ENCODE measurements around the gene CEP95.
"Not testable (repeated sequence)": the region's sequence is repeated elsewhere in the genome, so short reads cannot be mapped to it uniquely, and the experiment has no call there.

The CEP95 gene

DNA sequence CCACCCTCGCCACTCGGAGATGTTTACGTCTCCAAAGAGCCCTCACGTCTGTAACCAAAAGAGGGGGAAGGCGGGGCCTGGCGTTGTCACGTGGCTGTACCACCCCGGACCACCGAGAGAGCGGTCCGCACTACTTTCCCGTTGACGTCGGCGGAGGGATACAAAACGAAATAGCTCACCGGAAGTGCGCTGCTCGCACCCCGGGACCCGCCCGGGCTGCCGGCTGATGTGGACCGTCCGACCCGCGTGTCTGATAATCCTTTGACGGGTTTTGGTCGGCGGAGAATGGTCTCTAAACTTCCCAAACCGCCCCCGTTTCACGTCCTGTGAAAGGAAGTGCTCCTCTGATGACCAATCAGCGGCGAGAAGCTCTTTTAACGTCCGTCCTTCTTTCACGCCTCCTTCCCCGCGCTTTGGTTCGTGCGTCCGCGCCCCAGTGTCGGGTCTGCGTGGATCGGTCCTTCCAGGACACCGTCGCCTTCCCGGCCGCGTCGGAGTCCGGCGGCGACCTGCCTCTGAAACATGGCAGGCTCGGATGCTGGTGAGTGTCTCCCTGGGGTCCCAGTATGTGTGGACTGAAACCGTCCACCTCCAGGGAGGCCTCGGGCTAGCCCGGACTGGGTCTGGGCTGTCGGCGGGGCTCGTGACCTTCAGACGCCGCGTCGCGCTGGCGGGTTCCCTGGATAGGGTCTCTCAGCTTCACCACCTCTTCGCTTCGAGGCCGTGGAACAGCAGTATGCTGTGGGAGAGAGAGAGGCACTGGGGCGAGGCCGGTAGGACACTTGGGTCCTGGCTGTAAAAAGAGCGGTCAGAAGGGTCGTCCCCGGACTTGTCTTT, at the start of gene CEP95:
TSS of gene CEP95 (plus strand) at position 402 of the 837 bp plus-strand sequence. CDS start at position 523, 121 bp downstream.
- peak; percentile 83 for DNase-seq (ENCODE audit: low read depth)

DNA sequence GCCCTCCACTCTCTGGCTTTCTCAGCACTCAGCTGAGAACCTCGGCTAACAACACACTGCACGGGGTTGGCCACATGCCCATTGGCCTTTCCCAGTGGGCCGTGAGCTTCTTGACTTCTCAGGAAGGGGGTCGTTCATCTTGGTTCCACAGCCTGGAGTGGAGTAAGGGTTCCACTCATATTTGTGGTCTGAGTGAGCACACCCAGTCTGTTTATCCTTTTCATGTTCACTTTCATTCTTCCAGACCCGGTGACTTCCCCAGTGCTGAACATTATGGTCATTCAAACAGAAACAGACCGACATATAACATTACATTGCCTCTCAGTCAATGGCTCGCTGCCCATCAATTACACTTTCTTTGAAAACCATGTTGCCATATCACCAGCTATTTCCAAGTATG, 49.6 kb upstream of the CEP95 start:
- DNase-seq (ENCODE audit: low read depth): peak; percentile 33

- no peak for DNase-seq (ENCODE audit: low read depth)
Observed at GRCh38 chr17:64458756-64459155, 48.0 kb upstream of the CEP95 start.

DNA sequence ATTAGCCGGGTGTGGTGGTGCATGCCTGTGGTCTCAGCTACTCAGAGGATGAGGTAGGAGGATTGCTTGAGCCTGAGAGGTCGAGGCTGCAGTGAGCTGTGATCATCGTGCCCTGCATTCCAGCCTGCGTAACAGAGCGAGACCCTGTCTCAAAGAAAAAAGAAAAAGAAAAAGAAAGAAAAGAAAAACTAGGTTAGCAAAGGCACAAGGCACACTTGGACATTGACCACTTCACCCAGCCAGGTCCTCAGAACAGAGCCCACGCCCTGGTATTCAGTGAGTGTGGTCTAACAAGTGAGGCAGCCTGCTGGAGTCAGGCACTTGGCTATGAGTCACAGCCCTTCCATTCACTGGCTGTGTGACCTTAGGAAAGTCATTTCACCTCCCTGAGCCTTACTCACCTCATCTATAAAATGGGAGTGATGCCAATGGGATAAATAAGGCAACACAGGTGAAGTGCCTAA, 47.5 kb upstream of the CEP95 start:
- peak; percentile 40 for DNase-seq (ENCODE audit: low read depth)

GRCh38 chr17:64459818-64460217, 47.0 kb upstream of the CEP95 start:
- DNase-seq (ENCODE audit: low read depth): not testable (repeated sequence)

GRCh38 chr17:64460955-64461354, 45.8 kb upstream of the CEP95 start:
- DNase-seq (ENCODE audit: low read depth): no peak

DNA sequence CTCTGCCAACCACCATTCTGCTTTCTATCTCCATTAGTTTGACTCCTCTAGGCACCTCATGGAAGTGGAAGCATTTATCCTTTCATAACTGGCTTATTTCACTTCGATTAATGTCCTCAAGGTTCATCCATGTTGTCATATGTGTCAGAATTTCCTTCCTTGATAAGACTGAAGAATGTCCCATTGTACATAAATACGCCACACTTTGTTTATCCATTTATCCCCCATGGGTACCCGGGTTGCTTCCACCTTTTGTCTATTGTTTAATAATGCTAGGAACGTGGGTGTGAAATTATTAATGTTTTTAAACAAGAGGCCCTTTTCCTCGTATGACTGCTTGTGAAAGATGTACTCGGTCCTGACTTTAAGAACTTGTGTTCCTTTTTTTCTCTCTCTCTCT, 45.0 kb upstream of the CEP95 start:
- no peak for DNase-seq (ENCODE audit: low read depth)

DNA sequence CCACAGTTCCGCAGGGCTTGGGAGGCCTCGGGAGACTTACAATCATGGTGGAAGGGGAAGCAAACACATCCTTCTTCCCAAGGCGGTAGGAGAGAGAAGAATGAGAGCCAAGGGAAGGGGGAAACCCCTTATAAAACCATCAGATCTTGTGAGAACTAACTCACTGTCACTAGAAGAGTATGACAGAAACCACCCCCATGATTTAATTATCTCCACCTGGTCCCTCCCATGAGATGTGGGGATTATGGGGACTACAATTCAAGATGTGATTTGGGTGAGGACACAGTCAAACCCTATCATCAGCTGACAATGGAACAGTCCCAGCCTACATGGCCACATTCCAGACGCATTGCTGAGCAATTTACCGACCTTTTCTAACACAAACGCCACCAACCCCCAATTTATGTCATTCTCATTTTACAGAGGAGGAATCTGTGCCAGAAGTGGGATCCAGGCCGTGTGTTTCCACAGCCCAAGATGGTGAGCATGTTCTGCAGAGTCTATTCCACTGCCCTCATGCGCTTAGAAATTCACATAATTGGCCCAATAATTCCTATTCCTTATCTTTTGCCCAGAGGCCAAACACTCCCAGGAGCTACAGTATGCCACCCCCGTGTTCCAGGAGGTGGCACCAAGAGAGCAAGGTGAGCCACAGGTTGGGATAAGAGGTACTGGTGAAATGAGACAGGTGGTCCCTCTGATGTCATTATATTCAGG, 40.6 kb upstream of the CEP95 start:
- no peak for DNase-seq (ENCODE audit: low read depth)

GRCh38 chr17:64466834-64467233, 39.9 kb upstream of the CEP95 start:
- not testable (repeated sequence) for DNase-seq (ENCODE audit: low read depth)

DNA sequence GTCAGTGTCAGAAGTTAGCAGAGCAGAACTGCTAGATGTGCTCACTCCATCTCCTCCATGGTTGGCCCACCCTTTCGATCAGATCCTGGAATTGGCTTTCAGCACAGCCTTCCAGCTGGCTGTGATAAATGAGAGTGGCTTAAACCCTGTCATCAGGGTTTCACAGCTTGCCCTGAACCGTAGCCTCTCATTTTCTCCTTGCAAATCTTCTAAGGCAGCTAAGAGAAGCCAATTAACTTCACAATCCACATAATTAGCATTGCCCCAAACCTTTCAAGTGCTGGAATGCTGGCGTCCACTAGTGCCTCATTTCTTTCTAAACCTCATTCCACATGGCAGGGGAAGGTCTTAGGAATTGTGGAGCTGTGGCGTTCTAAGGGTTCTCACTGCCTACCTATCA, 36.2 kb upstream of the CEP95 start:
- DNase-seq (ENCODE audit: low read depth): no peak

- no peak for DNase-seq (ENCODE audit: low read depth)
Observed at GRCh38 chr17:64471440-64471839, 35.3 kb upstream of the CEP95 start.

DNA sequence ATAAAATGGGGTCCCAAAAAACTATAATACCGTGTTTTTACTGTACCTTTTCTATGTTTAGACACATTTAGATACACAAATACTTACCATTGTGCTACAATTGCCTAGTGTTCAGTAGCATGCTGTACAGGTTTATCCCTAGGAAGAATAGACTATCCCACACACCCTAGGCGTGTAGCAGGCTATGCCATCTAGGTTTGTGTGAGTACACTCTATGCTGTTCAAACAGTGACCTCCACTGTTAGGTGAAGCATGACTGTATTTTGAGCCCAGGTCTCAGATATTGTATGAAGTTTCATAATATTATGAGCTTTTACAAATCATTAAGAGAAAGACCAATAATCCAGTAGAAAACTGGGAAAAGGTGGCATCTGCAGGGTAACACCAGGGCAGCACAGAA, 34.2 kb upstream of the CEP95 start:
- no peak for DNase-seq (ENCODE audit: low read depth)

DNA sequence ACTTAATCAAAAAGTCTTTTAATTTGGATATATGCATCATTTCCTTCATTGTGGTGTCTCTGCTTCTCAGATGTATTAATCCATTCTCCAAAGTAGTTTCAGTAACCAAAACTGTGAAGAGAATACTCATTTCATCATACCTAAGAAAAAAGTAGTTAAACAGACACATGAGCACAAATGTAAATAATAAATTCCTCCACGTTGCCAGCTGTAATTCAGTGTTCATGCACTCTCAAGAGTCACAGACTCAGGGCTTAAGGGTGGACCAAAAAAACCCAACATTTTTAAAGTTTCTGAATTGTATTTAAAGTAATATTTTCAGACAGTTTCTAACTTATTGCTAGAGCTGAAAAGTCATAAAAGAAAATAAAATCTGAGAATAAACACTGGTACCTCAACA, 28.9 kb upstream of the CEP95 start:
- no peak for DNase-seq (ENCODE audit: low read depth)

DNA sequence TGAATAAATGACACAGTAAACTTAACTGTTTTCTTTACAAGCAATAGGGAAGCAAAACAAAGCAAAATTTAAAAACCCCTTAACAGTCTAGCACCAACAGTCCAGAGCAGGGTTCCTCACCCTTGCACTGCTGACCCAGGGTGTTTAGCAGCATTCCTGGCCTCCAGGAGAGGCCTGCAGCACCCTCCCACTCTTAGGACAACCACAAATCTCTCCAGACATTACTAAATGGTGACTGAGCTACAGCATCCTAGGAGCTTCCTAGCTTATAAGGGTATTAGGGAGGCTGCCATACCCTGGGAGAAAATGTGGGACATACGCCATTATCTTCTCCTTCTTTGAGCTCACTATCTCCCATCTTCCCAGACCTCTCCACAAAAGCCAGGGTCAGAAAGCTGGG, 25.8 kb upstream of the CEP95 start:
- no peak for DNase-seq (ENCODE audit: low read depth)

DNA sequence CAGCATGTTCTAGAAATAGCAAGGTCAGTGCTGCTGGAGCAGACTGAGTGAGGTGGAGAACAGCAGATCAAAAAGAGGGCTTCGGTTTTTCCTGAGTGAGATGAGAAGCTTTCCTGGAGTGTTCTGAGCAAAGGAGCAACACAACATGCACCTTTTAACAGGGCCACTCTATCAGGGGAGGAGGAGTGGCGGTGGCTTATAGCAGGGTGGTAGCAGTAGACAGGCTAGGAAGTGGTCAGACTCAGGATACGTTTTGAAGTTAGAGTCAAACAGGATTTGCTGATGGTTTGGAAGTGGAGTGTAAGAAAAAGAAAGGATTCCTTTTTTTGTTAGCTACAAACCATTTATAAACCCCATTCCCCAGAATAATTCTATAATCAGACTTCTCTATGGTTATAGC, 22.4 kb upstream of the CEP95 start:
- no peak for DNase-seq (ENCODE audit: low read depth)

- DNase-seq (ENCODE audit: low read depth): no peak
Observed at GRCh38 chr17:64488301-64488700, 18.5 kb upstream of the CEP95 start.

- DNase-seq (ENCODE audit: low read depth): no peak
Observed at GRCh38 chr17:64491034-64491860, 15.5 kb upstream of the CEP95 start.

DNA sequence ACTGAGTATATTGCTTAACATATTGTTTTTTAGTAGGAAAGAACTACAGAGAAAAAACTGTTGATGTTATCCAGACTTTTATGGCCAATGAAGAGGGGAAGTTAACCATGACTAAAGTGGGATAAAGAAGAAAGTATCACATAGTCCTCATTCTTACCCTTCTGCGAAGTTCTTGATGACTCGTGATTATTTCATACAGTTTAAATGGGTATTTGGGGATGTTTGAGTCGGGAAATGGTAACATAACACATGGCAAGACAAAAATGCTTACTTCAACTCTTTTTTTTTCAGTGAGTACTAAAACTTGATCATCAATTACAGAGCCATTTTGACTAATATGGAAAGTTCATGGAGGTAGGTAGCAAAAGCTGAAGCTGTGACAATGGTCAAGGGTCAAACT, 14.8 kb upstream of the CEP95 start:
- DNase-seq (ENCODE audit: low read depth): no peak

GRCh38 chr17:64492481-64493109, 14.2 kb upstream of the CEP95 start:
- no peak for DNase-seq (ENCODE audit: low read depth)

GRCh38 chr17:64494121-64494520, 12.7 kb upstream of the CEP95 start:
- DNase-seq (ENCODE audit: low read depth): no peak

- DNase-seq (ENCODE audit: low read depth): not testable (repeated sequence)
Observed at GRCh38 chr17:64495300-64495699, 11.5 kb upstream of the CEP95 start.

GRCh38 chr17:64496348-64496785, 10.4 kb upstream of the CEP95 start:
- DNase-seq (ENCODE audit: low read depth): no peak

Measured in HS-27A (cell line).